ENCODE data around the gene SLCO3A1.

The SLCO3A1 gene

GRCh38 chr15:91989821-91990220 lies 136.3 kb downstream of the SLCO3A1 start:
- no peaks in the 10 kb centered on the region for H3K9me3 ChIP-seq (ENCODE audit: control insufficient read depth, insufficient read depth, low read depth, low read length)
- H3K4me1 ChIP-seq (ENCODE audit: control insufficient read depth, insufficient read depth, low read length): no peaks in the 10 kb centered on the region
- H3K4me3 ChIP-seq (ENCODE audit: low read depth, low read length): no peak overlapping the region
- POLR2A ChIA-PET: no interaction called here
- no peak overlapping the region for H3K27ac ChIP-seq (ENCODE audit: extremely low read depth, low read depth, low read length)
- CTCF ChIA-PET: no interaction called here
- H3K36me3 ChIP-seq (ENCODE audit: control insufficient read depth in 2 of 2, insufficient read depth in 1 of 2, low read length in 2 of 2): no peaks in the 10 kb centered on the region
- TF ChIP-seq ZNF350 (tag by site-specific recombination; IDR thresholded peaks at IDR 0.05): no peak

GRCh38 chr15:91992945-91993344 lies 139.4 kb downstream of the SLCO3A1 start:
- no peak overlapping the region for H3K27ac ChIP-seq (ENCODE audit: extremely low read depth, low read depth, low read length)
- TF ChIP-seq, protein P1, sequence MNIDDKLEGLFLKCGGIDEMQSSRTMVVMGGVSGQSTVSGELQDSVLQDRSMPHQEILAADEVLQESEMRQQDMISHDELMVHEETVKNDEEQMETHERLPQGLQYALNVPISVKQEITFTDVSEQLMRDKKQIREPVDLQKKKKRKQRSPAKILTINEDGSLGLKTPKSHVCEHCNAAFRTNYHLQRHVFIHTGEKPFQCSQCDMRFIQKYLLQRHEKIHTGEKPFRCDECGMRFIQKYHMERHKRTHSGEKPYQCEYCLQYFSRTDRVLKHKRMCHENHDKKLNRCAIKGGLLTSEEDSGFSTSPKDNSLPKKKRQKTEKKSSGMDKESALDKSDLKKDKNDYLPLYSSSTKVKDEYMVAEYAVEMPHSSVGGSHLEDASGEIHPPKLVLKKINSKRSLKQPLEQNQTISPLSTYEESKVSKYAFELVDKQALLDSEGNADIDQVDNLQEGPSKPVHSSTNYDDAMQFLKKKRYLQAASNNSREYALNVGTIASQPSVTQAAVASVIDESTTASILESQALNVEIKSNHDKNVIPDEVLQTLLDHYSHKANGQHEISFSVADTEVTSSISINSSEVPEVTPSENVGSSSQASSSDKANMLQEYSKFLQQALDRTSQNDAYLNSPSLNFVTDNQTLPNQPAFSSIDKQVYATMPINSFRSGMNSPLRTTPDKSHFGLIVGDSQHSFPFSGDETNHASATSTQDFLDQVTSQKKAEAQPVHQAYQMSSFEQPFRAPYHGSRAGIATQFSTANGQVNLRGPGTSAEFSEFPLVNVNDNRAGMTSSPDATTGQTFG (tag by site-specific recombination; IDR thresholded peaks at IDR 0.05; ENCODE audit: borderline replicate concordance): no peak
- TF ChIP-seq ZNF660 (tag by site-specific recombination; IDR thresholded peaks at IDR 0.05) (no peak), ZNF302 (tag by site-specific recombination; IDR thresholded peaks at IDR 0.05; ENCODE audit: low read depth) (no peak), ZNF248 (tag by site-specific recombination; IDR thresholded peaks at IDR 0.05) (no peak), YY2 (tag by site-specific recombination; IDR thresholded peaks at IDR 0.05) (no peak)
- no peaks in the 10 kb centered on the region for H3K9me3 ChIP-seq (ENCODE audit: control insufficient read depth, insufficient read depth, low read depth, low read length)
- H3K4me1 ChIP-seq (ENCODE audit: control insufficient read depth, insufficient read depth, low read length): no peaks in the 10 kb centered on the region
- H3K4me3 ChIP-seq (ENCODE audit: low read depth, low read length): no peak overlapping the region
- ChIA-PET CTCF (no interaction called here), POLR2A (no interaction called here)
- H3K36me3 ChIP-seq (ENCODE audit: control insufficient read depth in 2 of 2, insufficient read depth in 1 of 2, low read length in 2 of 2): no peaks in the 10 kb centered on the region

- Histone ChIP-seq H3K9me3 (ENCODE audit: control insufficient read depth, insufficient read depth, low read depth, low read length) (no peaks in the 10 kb centered on the region), H3K4me1 (ENCODE audit: control insufficient read depth, insufficient read depth, low read length) (no peaks in the 10 kb centered on the region), H3K36me3 (ENCODE audit: control insufficient read depth in 2 of 2, insufficient read depth in 1 of 2, low read length in 2 of 2) (no peaks in the 10 kb centered on the region), H3K4me3 (ENCODE audit: low read depth, low read length) (no peak overlapping the region), H3K27ac (ENCODE audit: extremely low read depth, low read depth, low read length) (no peak overlapping the region)
- ChIA-PET CTCF (no interaction called here), POLR2A (no interaction called here)
- TF ChIP-seq ZNF521 (tag by site-specific recombination; IDR thresholded peaks at IDR 0.05): no peak
- no peak for TF ChIP-seq ZNF138 (tag by site-specific recombination; IDR thresholded peaks at IDR 0.05; ENCODE audit: borderline replicate concordance)
- TF ChIP-seq ZNF776 (tag by site-specific recombination; IDR thresholded peaks at IDR 0.05; ENCODE audit: borderline replicate concordance): no peak
- TF ChIP-seq, protein P2, sequence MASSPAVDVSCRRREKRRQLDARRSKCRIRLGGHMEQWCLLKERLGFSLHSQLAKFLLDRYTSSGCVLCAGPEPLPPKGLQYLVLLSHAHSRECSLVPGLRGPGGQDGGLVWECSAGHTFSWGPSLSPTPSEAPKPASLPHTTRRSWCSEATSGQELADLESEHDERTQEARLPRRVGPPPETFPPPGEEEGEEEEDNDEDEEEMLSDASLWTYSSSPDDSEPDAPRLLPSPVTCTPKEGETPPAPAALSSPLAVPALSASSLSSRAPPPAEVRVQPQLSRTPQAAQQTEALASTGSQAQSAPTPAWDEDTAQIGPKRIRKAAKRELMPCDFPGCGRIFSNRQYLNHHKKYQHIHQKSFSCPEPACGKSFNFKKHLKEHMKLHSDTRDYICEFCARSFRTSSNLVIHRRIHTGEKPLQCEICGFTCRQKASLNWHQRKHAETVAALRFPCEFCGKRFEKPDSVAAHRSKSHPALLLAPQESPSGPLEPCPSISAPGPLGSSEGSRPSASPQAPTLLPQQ (tag by site-specific recombination; IDR thresholded peaks at IDR 0.05): no peak
- TF ChIP-seq, protein P3, sequence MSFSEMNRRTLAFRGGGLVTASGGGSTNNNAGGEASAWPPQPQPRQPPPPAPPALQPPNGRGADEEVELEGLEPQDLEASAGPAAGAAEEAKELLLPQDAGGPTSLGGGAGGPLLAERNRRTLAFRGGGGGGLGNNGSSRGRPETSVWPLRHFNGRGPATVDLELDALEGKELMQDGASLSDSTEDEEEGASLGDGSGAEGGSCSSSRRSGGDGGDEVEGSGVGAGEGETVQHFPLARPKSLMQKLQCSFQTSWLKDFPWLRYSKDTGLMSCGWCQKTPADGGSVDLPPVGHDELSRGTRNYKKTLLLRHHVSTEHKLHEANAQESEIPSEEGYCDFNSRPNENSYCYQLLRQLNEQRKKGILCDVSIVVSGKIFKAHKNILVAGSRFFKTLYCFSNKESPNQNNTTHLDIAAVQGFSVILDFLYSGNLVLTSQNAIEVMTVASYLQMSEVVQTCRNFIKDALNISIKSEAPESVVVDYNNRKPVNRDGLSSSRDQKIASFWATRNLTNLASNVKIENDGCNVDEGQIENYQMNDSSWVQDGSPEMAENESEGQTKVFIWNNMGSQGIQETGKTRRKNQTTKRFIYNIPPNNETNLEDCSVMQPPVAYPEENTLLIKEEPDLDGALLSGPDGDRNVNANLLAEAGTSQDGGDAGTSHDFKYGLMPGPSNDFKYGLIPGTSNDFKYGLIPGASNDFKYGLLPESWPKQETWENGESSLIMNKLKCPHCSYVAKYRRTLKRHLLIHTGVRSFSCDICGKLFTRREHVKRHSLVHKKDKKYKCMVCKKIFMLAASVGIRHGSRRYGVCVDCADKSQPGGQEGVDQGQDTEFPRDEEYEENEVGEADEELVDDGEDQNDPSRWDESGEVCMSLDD (tag by site-specific recombination; IDR thresholded peaks at IDR 0.05): no peak
- no peak for TF ChIP-seq ZNF626 (tag by site-specific recombination; IDR thresholded peaks at IDR 0.05)
- TF ChIP-seq ZNF777 (tag by site-specific recombination; IDR thresholded peaks at IDR 0.05; ENCODE audit: borderline replicate concordance): no peak
- no peak for TF ChIP-seq ZNF175 (tag by site-specific recombination; IDR thresholded peaks at IDR 0.05)
- no peak for TF ChIP-seq ZNF114 (tag by site-specific recombination; IDR thresholded peaks at IDR 0.05)
- no peak for TF ChIP-seq SETDB1 (IDR thresholded peaks at IDR 0.05; ENCODE audit: insufficient read length, low read length)
- TF ChIP-seq, protein P4, sequence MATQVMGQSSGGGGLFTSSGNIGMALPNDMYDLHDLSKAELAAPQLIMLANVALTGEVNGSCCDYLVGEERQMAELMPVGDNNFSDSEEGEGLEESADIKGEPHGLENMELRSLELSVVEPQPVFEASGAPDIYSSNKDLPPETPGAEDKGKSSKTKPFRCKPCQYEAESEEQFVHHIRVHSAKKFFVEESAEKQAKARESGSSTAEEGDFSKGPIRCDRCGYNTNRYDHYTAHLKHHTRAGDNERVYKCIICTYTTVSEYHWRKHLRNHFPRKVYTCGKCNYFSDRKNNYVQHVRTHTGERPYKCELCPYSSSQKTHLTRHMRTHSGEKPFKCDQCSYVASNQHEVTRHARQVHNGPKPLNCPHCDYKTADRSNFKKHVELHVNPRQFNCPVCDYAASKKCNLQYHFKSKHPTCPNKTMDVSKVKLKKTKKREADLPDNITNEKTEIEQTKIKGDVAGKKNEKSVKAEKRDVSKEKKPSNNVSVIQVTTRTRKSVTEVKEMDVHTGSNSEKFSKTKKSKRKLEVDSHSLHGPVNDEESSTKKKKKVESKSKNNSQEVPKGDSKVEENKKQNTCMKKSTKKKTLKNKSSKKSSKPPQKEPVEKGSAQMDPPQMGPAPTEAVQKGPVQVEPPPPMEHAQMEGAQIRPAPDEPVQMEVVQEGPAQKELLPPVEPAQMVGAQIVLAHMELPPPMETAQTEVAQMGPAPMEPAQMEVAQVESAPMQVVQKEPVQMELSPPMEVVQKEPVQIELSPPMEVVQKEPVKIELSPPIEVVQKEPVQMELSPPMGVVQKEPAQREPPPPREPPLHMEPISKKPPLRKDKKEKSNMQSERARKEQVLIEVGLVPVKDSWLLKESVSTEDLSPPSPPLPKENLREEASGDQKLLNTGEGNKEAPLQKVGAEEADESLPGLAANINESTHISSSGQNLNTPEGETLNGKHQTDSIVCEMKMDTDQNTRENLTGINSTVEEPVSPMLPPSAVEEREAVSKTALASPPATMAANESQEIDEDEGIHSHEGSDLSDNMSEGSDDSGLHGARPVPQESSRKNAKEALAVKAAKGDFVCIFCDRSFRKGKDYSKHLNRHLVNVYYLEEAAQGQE (tag by site-specific recombination; IDR thresholded peaks at IDR 0.05): no peak
- TF ChIP-seq, protein P5, sequence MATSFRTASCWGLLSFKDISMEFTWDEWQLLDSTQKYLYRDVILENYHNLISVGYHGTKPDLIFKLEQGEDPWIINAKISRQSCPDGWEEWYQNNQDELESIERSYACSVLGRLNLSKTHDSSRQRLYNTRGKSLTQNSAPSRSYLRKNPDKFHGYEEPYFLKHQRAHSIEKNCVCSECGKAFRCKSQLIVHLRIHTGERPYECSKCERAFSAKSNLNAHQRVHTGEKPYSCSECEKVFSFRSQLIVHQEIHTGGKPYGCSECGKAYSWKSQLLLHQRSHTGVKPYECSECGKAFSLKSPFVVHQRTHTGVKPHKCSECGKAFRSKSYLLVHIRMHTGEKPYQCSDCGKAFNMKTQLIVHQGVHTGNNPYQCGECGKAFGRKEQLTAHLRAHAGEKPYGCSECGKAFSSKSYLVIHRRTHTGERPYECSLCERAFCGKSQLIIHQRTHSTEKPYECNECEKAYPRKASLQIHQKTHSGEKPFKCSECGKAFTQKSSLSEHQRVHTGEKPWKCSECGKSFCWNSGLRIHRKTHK (tag by site-specific recombination; IDR thresholded peaks at IDR 0.05): no peak
- TF ChIP-seq ZNF513 (tag by site-specific recombination; IDR thresholded peaks at IDR 0.05): no peak
These were observed 141.6 kb downstream of the SLCO3A1 start for GRCh38 chr15:91995146-91995545.
